T1000 (cell line): ENCODE measurements around the gene THRSP.
"Not testable (repeated sequence)": the region's sequence is repeated elsewhere in the genome, so short reads cannot be mapped to it uniquely, and the experiment has no call there.

Experiments used
- DNase-seq: peaks from one replicate; lab custom pipeline; 2025; ENCODE audit warnings: mixed read lengths; lab: John Stamatoyannopoulos, UW

THRSP gene

GRCh38 chr11:78066471-78066870 is 2.8 kb downstream of the THRSP start:
- no peak for DNase-seq

- no peak for DNase-seq
Measured at GRCh38 chr11:78067704-78068103, 4.0 kb downstream of the THRSP start.

- no peak for DNase-seq
Measured at GRCh38 chr11:78069465-78069864, 5.8 kb downstream of the THRSP start.

GRCh38 chr11:78070621-78071020 is 7.0 kb downstream of the THRSP start:
- DNase-seq = no peak

- no peak for DNase-seq
Measured at GRCh38 chr11:78071717-78072116, 8.1 kb downstream of the THRSP start.

- DNase-seq = no peak
Measured at GRCh38 chr11:78072455-78072854, 8.8 kb downstream of the THRSP start.

GRCh38 chr11:78074756-78075155 is 11.1 kb downstream of the THRSP start:
- DNase-seq = no peak

GRCh38 chr11:78076733-78077403 is 13.2 kb downstream of the THRSP start:
- DNase-seq = no peak

GRCh38 chr11:78077592-78077991 is 13.9 kb downstream of the THRSP start:
- not testable (repeated sequence) for DNase-seq

- DNase-seq = no peak
Measured at GRCh38 chr11:78078218-78079167, 14.8 kb downstream of the THRSP start.

GRCh38 chr11:78079232-78080083 is 15.8 kb downstream of the THRSP start, which contains the start of gene NDUFC2:
NDUFC2 (minus strand) TSS chr11:78079862; CDS start chr11:78079744, 118 bp downstream.
- peak; percentile 29 for DNase-seq

GRCh38 chr11:78080084-78080817 is 16.6 kb downstream of the THRSP start:
- no peak for DNase-seq

- no peak for DNase-seq
Measured at GRCh38 chr11:78080818-78081495, 17.3 kb downstream of the THRSP start.

- no peak for DNase-seq
Measured at GRCh38 chr11:78081583-78081982, 17.9 kb downstream of the THRSP start.

- no peak for DNase-seq
Measured at GRCh38 chr11:78082146-78082545, 18.5 kb downstream of the THRSP start.

GRCh38 chr11:78083021-78083420 is 19.4 kb downstream of the THRSP start:
- no peak for DNase-seq

GRCh38 chr11:78084506-78084905 is 20.8 kb downstream of the THRSP start:
- not testable (repeated sequence) for DNase-seq

GRCh38 chr11:78085972-78086371 is 22.3 kb downstream of the THRSP start:
- DNase-seq = no peak

GRCh38 chr11:78086521-78087074 is 22.9 kb downstream of the THRSP start:
- not testable (repeated sequence) for DNase-seq

- no peak for DNase-seq
Measured at GRCh38 chr11:78094250-78094649, 30.6 kb downstream of the THRSP start.
